Omental fat pad (tissue), 4 donors: ENCODE measurements around the gene KLHL29. TPM values are rescaled to one million over a fixed set of nuclear protein-coding genes. Genes with fewer than 3 reads are reported as not detected.

Experiments
- ATAC-seq: fragments of 150-250 bp; one replicate; pipeline ENCODE4 v1.9.1; 2016; ENCODE audit warnings: mild to moderate bottlenecking, moderate library complexity; ENCODE audit not compliant: low FRiP score
- DNase-seq: peaks from one replicate; pipeline ENCODE4 v3.0.0-alpha.2; 2019; ENCODE audit warnings: low spot score
- total RNA-seq, 4 donors: library from RNA; depleted of rRNA; stranded (reverse); fragments of >200 nt; gene quantifications; one replicate each; pipeline ENCODE4 v1.1.0, GENCODE V29; 2016
- TF ChIP-seq, protein P1 (sequence below), 3 donors: fragments of 450-650 bp; IDR thresholded peaks; one replicate each; pipeline ENCODE4 v1.5.1; 2016 to 2017; ENCODE audit warnings: antibody characterized with exemption in 3 of 3, mild to moderate bottlenecking in 3 of 3, moderate library complexity in 2 of 3

The KLHL29 gene
- total RNA-seq, 4 donors from 2014 or later, result 4.0 to 19.5 (median 12.7) TPM

- DNase-seq, result no peak
These were observed 240.7 kb downstream of the KLHL29 start for GRCh38 chr2:23625726-23626125.

DNA sequence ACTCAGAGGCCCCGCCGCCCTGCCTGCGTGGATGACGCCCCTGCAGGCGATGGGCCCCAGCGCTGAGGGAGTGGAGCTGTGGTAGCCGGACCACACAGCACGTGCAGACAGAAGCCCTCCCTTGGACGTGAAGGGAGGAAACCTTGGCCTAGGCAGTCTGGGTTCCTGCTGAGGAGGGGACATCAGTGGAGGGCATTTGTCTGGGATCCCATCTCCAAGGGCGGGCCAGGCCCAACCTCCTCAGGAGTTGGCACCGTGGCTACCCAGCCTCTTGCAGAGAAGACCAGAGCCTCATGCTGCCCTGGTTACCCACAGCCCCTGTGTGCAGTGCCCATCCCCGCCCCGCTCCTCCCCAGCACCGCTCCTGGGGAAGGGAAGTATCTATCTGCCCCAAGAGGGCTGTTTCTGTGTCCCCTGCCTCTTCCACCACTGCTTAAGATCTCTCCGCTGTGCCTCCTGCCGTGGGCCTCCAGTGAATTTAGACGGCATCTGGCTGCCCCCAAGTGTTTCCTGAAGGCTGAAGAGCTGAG lies 241.8 kb downstream of the KLHL29 start:
- TF ChIP-seq, protein P1, sequence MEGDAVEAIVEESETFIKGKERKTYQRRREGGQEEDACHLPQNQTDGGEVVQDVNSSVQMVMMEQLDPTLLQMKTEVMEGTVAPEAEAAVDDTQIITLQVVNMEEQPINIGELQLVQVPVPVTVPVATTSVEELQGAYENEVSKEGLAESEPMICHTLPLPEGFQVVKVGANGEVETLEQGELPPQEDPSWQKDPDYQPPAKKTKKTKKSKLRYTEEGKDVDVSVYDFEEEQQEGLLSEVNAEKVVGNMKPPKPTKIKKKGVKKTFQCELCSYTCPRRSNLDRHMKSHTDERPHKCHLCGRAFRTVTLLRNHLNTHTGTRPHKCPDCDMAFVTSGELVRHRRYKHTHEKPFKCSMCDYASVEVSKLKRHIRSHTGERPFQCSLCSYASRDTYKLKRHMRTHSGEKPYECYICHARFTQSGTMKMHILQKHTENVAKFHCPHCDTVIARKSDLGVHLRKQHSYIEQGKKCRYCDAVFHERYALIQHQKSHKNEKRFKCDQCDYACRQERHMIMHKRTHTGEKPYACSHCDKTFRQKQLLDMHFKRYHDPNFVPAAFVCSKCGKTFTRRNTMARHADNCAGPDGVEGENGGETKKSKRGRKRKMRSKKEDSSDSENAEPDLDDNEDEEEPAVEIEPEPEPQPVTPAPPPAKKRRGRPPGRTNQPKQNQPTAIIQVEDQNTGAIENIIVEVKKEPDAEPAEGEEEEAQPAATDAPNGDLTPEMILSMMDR (IDR thresholded peaks at IDR 0.05), result no peak
- no peak for DNase-seq
- no peak for ATAC-seq

More at GRCh38 chr2:23625726-23626125, 240.7 kb downstream of the KLHL29 start:
- TF ChIP-seq, protein P1 (IDR thresholded peaks at IDR 0.05), result no peak
- ATAC-seq, result no peak

DNA sequence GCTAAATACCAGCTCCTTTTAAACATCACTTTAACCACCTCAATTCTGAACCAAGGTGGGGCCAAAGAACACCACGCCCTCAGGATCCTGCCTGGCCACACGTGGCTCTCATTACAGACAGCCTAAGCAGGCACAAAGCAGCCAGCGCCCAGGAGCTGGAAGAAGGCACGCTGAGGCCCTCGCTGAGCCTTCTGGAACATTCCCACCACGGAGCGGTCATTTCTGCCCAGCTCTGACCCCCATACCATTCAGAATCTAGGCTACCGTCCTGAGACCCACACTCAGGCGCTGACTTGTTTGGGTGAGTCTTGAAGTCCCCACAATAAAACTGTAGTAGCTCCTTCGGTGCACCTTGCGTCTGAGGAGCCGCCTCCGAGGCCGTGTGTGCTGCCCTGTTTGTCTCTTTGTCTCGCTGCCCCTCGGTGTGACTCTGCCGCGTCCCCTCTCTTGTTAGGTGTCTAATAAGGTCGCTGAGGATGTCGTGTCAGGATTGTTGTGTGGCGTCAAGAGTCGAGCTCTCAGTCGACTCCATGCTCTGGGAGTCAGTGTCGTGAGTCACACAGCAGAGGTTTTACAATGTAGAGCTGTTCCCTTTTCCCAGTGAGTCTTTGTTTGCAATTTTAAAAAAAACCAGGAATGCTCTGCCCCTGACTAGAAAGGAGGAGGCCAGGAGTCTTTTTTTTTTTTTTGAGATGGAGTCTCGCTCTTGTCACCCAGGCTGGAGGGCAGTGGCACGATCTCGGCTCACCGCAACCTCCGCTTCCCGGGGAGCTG lies 242.4 kb downstream of the KLHL29 start:
- DNase-seq (no peak), ATAC-seq (no peak)
- TF ChIP-seq, protein P1 (IDR thresholded peaks at IDR 0.05), result no peak

DNA sequence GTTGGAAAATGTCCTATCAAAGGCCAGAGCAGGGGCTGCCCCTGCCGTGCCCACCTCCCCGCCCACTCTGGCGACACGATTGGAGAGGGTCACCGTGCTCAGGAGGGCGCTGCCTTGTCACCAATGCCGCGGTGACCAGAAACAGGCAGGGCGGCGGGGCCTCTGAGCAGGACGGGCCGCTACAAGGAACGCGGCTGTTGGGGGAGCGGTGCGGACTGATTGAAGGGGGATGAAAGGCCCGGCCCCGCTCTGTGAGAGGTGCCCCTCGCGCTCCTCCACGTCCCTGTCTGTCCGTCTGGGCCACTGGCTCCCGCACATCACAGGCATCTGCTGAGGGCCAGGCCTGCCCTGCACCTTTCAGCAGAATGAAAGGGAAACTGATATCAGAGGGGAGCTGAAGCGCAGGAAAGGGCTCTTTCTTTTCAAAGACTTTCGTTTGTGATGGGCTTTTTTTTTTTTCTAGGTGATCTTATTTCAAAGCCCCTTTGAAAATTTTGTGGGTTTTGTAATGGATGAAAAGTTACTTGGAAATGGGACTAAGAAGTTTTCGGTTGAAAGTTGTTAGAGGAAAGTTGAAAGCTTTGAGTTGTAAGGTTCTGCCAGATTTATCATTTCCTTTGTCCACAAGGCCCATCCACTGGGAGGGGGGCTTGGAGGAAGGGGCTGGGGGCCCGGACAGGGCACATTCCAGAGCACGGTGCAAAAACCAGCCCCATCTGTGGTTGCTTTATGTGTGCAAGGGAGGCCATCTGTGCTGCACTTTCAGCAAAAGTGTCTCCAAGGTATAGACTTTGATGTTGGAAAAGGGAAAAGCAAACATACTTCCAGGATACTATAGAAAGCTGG lies 244.2 kb downstream of the KLHL29 start:
- DNase-seq (no peak), ATAC-seq (no peak)
- TF ChIP-seq, protein P1 (IDR thresholded peaks at IDR 0.05), result no peak

DNA sequence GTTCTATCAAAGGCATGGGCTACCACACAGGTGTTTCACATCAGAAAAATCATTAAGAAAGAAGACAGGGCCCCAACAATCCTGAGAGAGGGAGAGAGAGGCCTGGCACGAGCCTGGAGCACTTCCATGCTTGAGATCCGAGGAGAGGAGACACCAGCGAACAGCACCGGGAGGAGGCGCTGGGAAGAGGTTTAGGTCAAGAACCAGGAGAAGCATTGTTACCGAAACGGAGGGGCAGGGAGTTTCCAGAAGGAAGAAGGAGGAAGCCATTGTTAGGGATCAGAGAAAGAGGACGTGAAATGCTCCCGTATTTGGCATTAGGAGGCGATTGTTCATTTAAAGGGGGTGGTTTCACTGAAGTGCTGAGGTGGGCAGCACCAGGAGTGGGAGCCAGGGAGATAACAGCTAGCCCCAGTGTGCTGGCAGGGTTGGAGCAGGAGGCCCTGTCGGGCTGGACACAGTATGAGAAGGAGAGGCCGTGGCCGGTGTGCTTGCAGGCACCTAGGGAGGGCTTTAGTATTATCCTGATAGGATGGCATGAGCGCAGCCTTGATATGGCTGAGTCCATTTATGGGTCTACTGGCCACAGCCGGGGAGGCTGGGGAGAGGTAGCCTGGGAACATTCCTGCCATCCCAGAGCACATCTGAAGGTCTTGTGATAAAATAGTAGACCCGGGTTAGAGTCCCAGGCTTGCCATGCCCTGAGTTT lies 244.9 kb downstream of the KLHL29 start:
- ATAC-seq (no peak), DNase-seq (no peak)
- TF ChIP-seq, protein P1 (IDR thresholded peaks at IDR 0.05), result no peak

GRCh38 chr2:23630961-23631360 lies 246.0 kb downstream of the KLHL29 start:
- TF ChIP-seq, protein P1 (IDR thresholded peaks at IDR 0.05), result no peak
- ATAC-seq (no peak), DNase-seq (no peak)
